Vagina (tissue), 2 donors: Measurements from ENCODE around the gene DNAJC21. TPM values are rescaled to one million over a fixed set of nuclear protein-coding genes. Genes with fewer than 3 reads are reported as not detected.

Source experiments
- DNase-seq, 2 donors: peaks; one replicate each; pipeline ENCODE4 v3.0.0-alpha.2; 2017; ENCODE audit errors: extremely low spot score in 2 of 2
- H3K27ac ChIP-seq: fragments of 200-600 bp; sonication (generic); one replicate; pipeline ENCODE4 v1.5.1; 2019
- H3K27me3 ChIP-seq: fragments of 200-600 bp; sonication (generic); one replicate; pipeline ENCODE4 v1.5.1; 2019
- H3K36me3 ChIP-seq, 2 donors: fragments of 200-600 bp; sonication (generic); one replicate each; pipeline ENCODE4 v1.5.1; 2017 to 2019
- H3K4me1 ChIP-seq: fragments of 200-600 bp; sonication (generic); one replicate; pipeline ENCODE4 v1.5.1; 2019
- H3K4me3 ChIP-seq, 2 donors: fragments of 200-600 bp; sonication (generic); 1 replicate in 1 of 2; 2 replicates in 1 of 2; pipeline ENCODE4 v1.5.1; 2016 to 2019
- H3K9me3 ChIP-seq: fragments of 200-600 bp; sonication (generic); one replicate; pipeline ENCODE4 v1.5.1; 2019
- POLR2A ChIP-seq, 2 donors: fragments of 450-650 bp; IDR thresholded peaks; one replicate each; pipeline ENCODE4 v1.6.1; 2017; ENCODE audit warnings: antibody characterized with exemption in 2 of 2, mild to moderate bottlenecking in 2 of 2, moderate library complexity in 2 of 2
- POLR2AphosphoS5 ChIP-seq, 2 donors: sonication (generic); formaldehyde crosslinking; IDR thresholded peaks; one replicate each; pipeline ENCODE4 v1.9.0; 2017; ENCODE audit warnings: antibody characterized with exemption in 2 of 2, mild to moderate bottlenecking in 2 of 2, low read depth in 1 of 2; ENCODE audit not compliant: insufficient read depth in 1 of 2
- intact Hi-C: fragments of 100-400 bp; cut with DNase I; formaldehyde crosslinking; loops from one replicate; pipeline ENCODE4 v1.15.1; 2023
- total RNA-seq: library from RNA; depleted of rRNA; stranded (reverse); fragments of >200 nt; gene quantifications from one replicate; pipeline ENCODE4 v1.2.3, GENCODE V29; 2016
- TF ChIP-seq, protein P1 (sequence below), 3 experiments: fragments of 450-650 bp in 2 of 3; fragments of 200-600 bp in 1 of 3; sonication (generic) in 1 of 3; IDR thresholded peaks; one replicate each; pipeline ENCODE4 v1.5.1; 2017 to 2019; ENCODE audit warnings: antibody characterized with exemption in 3 of 3, mild to moderate bottlenecking in 2 of 3, moderate library complexity in 2 of 3

DNAJC21 gene
- total RNA-seq, 1 donor from 2014 or later = 38.5 TPM

- Histone ChIP-seq H3K27ac (peak overlapping the region; percentile 96), H3K36me3 (peaks cover 0 to 13% of the 10 kb centered on the region in 2 donors), H3K27me3 (no peaks in the 10 kb centered on the region), H3K9me3 (no peaks in the 10 kb centered on the region), H3K4me3 (peak overlapping the region; percentile 79 to 97), H3K4me1 (peaks cover 40% of the 10 kb centered on the region)
- intact Hi-C loops = no loop called here
- DNase-seq = no peak
- TF ChIP-seq POLR2AphosphoS5 (IDR thresholded peaks at IDR 0.05; ENCODE audit: insufficient read depth in 1 of 2, low read depth in 1 of 2) (no peak), POLR2A (IDR thresholded peaks at IDR 0.05) (no peak)
- TF ChIP-seq, protein P1, sequence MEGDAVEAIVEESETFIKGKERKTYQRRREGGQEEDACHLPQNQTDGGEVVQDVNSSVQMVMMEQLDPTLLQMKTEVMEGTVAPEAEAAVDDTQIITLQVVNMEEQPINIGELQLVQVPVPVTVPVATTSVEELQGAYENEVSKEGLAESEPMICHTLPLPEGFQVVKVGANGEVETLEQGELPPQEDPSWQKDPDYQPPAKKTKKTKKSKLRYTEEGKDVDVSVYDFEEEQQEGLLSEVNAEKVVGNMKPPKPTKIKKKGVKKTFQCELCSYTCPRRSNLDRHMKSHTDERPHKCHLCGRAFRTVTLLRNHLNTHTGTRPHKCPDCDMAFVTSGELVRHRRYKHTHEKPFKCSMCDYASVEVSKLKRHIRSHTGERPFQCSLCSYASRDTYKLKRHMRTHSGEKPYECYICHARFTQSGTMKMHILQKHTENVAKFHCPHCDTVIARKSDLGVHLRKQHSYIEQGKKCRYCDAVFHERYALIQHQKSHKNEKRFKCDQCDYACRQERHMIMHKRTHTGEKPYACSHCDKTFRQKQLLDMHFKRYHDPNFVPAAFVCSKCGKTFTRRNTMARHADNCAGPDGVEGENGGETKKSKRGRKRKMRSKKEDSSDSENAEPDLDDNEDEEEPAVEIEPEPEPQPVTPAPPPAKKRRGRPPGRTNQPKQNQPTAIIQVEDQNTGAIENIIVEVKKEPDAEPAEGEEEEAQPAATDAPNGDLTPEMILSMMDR (IDR thresholded peaks at IDR 0.05) = no peak
Observed at GRCh38 chr5:34930462-34930844, 1.1 kb downstream of the DNAJC21 start.

- intact Hi-C loops = no loop called here
- peak overlapping the region; percentile 96 for H3K27ac ChIP-seq
- H3K27me3 ChIP-seq = no peaks in the 10 kb centered on the region
- H3K4me3 ChIP-seq = peak overlapping the region; percentile 79 to 97
- no peak for TF ChIP-seq POLR2AphosphoS5 (IDR thresholded peaks at IDR 0.05; ENCODE audit: insufficient read depth in 1 of 2, low read depth in 1 of 2)
- TF ChIP-seq, protein P1 (IDR thresholded peaks at IDR 0.05) = no peak
- TF ChIP-seq POLR2A (IDR thresholded peaks at IDR 0.05) = no peak
- peaks cover 0 to 12% of the 10 kb centered on the region in 2 donors for H3K36me3 ChIP-seq
- H3K4me1 ChIP-seq = peaks cover 40% of the 10 kb centered on the region
- no peaks in the 10 kb centered on the region for H3K9me3 ChIP-seq
- no peak for DNase-seq
Observed at GRCh38 chr5:34930870-34931269, 1.5 kb downstream of the DNAJC21 start.

- Histone ChIP-seq H3K27ac (no peak overlapping the region), H3K4me3 (no peak overlapping the region), H3K36me3 (peaks cover 0 to 24% of the 10 kb centered on the region in 2 donors), H3K9me3 (no peaks in the 10 kb centered on the region), H3K27me3 (no peaks in the 10 kb centered on the region), H3K4me1 (peaks cover 40% of the 10 kb centered on the region)
- TF ChIP-seq POLR2AphosphoS5 (IDR thresholded peaks at IDR 0.05; ENCODE audit: insufficient read depth in 1 of 2, low read depth in 1 of 2) (no peak), POLR2A (IDR thresholded peaks at IDR 0.05) (no peak)
- TF ChIP-seq, protein P1 (IDR thresholded peaks at IDR 0.05) = no peak
- no peak for DNase-seq
- intact Hi-C loops = no loop called here
Observed at GRCh38 chr5:34932947-34933346, 3.6 kb downstream of the DNAJC21 start.

GRCh38 chr5:34941936-34942335 lies 12.6 kb downstream of the DNAJC21 start:
- no peak overlapping the region for H3K27ac ChIP-seq
- intact Hi-C loops = no loop called here
- peaks cover 0 to 67% of the 10 kb centered on the region in 2 donors for H3K36me3 ChIP-seq
- DNase-seq = no peak
- H3K27me3 ChIP-seq = no peaks in the 10 kb centered on the region
- TF ChIP-seq, protein P1 (IDR thresholded peaks at IDR 0.05) = no peak
- TF ChIP-seq POLR2AphosphoS5 (IDR thresholded peaks at IDR 0.05; ENCODE audit: insufficient read depth in 1 of 2, low read depth in 1 of 2) (no peak), POLR2A (IDR thresholded peaks at IDR 0.05) (no peak)
- H3K9me3 ChIP-seq = no peaks in the 10 kb centered on the region
- no peak overlapping the region for H3K4me3 ChIP-seq
- H3K4me1 ChIP-seq = no peaks in the 10 kb centered on the region

DNA sequence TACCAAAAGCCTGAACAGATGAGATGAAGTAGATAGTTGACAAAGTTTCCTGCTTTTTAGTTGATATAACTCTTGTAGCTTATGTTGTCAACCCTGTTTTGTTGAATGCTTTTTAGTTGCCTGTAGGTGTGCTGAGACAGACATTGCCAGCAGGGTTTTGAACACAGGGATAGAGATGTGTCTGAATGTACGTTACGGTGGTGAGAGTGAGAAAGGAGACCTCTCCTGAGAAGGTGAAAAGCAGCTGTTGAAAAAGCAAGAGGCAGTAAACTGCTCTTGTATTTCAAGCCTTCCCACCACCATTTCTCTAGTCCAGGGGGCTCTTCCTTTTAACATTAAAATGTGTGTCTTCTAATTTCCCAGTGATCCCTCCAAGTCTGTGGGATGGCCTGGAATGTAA lies 14.7 kb downstream of the DNAJC21 start:
- no peaks in the 10 kb centered on the region for H3K27me3 ChIP-seq
- TF ChIP-seq POLR2AphosphoS5 (IDR thresholded peaks at IDR 0.05; ENCODE audit: insufficient read depth in 1 of 2, low read depth in 1 of 2) = no peak
- DNase-seq = no peak
- no peak overlapping the region for H3K4me3 ChIP-seq
- intact Hi-C loops = no loop called here
- H3K27ac ChIP-seq = peak overlapping the region; percentile 30
- no peaks in the 10 kb centered on the region for H3K9me3 ChIP-seq
- no peaks in the 10 kb centered on the region for H3K4me1 ChIP-seq
- H3K36me3 ChIP-seq = peaks cover 0 to 48% of the 10 kb centered on the region in 2 donors
